GM19328 (cell line): ENCODE data around the gene CWC27.

ENCODE experiments used
- ATAC-seq: cut with Tn5 transposase; IDR thresholded peaks from one replicate; pipeline ENCODE4 v1.9.1; 2021; ENCODE audit warnings: mild to moderate bottlenecking, moderate library complexity; ENCODE audit not compliant: unreplicated experiment

Gene CWC27

DNA sequence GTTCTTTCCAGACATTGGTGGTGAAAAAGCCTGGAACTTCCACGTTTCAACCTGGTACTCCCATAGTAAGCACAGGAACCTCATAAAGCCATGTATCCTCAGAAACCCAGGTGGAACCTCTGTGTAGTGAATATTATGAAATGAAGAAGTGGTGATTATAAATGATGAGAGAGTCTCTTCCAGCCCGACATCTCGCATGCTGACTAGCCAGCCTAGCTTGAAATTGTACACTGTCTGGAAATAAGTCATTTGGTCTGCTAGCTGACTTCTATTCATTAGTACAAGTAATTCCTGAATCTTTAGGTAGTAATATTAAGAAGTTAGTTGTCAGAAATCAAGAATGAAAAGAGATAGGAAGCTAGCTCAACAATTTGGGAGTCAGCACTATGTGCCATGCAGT lies 203.3 kb downstream of the CWC27 start:
- no peak for ATAC-seq

DNA sequence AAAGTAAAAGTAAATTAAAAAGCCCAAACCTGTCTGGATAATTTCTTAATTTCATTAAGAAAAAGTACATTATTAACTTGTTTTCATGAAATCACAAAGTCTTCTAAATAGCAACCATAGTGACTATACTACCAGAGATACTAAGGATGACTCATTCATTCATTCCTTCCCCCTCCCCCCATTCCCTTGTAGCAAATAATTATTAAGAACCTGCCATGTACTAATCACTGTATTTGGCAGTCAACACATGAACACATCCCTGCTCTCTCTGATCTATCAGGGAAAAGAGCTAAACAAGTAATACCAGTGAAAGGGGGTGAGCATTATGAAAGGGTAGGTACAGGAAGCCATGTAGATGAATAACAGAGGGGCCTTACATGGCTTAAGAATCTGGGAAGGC lies 203.9 kb downstream of the CWC27 start:
- ATAC-seq: no peak

DNA sequence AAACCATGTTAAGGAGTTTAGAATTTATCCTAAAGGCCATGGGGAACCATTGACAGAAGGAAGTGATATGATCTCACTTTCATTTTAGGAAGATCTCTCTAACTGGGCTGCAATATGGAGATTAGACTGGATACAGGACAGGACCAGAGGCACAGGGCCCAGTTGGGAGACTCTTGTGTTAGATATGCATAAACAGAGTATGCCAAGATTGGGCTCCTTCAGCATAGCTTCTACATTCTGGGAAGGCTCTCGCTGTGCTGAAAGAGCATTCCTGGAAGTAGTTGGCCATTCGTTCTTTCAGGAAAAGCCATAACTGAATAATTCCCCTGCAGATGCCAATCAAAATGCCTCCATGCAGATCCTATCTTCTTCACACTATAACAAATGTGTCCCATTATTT lies 204.5 kb downstream of the CWC27 start:
- no peak for ATAC-seq

DNA sequence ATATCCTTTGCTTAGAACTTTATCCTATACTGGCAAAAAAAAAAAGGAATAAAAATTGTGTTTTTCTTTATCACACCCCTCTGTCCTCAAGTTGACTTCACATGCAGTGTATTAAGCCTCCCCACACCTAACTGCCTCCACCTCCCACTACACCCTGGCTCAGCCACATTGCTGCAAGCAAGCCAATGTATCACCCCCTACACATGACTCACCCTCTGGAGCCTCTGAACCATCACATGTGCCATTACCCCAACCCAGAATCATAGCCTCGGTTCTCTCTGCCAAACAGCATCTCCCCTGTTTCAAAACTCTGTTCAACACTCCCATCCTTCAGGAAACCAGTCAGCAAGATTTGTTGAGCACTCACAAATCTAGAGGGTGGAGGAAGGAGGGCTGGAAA lies 209.0 kb downstream of the CWC27 start:
- no peak for ATAC-seq

DNA sequence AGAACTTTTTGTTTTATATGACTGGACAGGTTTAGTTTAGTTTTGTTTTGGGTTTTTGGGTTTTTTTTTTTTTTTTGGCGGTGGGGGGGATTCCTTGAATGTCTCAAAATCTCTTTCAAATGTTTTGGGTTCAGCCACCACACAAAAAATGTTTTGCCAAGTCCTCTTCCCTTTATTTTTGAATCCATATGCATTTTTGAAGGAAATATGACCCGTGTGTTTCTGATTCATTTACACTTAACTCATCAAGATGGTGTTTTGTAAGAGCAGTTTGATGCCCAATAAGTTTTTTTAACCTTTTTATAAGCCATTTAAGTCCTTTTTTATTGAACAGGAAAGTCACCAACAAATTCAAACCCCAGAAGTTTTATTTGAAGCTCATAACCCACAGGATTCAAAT lies 209.8 kb downstream of the CWC27 start:
- ATAC-seq: no peak

DNA sequence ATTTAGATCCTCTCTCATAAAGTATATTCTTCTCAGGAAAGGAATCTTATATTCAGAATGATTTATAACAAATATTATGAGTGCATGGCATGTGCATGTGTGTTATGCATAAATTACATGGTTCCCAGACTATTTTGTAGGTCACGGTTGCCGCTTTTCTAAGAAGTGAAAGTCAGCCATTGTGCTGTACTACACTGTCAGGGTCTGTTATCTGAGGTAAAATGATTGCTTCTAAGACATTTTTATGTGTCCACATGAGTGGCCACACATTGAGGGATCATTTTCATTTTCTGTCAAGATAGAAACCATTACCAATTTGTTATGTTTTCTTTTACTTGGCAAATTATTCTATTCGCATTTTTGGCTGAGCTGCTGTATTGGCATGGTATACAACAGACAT lies 210.8 kb downstream of the CWC27 start:
- ATAC-seq: no peak

DNA sequence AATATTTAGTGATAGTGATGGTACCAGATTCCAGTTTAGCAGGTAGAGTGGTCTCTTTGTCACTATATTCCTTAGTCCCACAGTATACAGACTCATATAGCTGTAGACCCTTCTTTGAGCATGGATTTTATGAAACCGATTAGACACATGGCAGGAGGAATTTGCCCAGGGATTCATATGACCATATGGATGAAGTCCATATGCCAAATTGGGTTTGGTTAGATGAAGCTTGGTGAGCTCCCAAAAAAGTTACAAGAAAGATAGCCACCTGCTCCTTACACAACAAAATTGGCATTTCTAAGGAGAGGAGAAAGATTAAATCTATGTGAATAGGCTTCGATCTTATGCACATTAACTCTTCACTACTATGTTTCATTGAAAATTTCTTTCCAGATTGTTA lies 211.4 kb downstream of the CWC27 start:
- ATAC-seq: no peak

DNA sequence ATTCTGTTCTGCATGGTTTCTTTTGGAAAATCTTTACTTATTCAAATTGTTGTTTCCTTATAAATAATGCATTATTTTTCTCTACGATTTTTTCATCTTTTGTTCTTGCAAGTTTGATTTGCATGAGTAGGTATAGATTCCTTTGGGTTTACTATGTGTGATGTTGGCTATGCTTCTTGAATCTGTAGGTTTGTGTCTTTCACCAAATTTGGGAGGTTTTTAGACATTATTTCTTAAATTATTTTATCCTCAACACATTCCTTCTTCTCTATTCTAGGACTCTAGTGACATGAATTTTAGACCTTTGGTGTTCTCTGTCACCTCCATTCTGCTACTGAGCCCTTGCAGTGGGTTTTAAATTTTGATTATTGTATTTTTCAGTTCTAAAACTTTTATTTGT lies 219.0 kb downstream of the CWC27 start:
- no peak for ATAC-seq

DNA sequence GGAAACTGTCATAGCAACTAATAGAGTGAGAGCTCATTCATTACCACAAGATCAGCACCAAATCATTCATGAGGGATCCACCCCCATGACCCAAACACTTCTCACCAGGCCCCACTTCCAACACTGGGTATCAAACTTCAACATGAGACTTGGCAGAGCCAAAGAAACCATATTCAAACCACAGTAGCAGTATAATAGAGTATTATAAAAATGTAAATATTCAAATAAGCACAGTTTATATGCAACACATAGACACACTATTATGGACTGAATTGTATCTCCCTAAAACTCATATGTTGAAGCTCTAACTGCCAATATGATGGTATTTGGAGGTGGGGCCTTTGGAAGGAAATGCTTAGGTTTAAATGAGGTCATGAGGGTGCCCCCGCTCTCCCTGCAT lies 240.5 kb downstream of the CWC27 start:
- ATAC-seq: no peak

DNA sequence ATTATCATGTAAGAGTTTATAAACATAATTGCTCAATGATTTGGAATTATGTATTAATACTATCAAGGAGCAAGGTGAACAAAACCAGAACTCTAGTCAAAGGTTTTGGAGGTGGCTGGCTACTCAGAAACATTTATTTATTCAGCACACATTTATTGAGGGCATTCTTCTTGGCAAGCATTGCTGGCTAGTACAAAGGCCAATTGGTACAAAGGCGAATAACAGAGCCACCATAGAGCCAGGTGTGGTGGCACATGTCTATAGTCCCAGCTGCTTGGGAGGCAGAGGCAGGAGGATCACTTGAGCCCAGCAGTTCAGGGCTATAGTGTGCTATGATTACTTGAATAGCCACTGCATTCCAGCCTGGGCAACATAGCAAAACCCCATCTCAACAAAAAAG lies 242.1 kb downstream of the CWC27 start:
- no peak for ATAC-seq

DNA sequence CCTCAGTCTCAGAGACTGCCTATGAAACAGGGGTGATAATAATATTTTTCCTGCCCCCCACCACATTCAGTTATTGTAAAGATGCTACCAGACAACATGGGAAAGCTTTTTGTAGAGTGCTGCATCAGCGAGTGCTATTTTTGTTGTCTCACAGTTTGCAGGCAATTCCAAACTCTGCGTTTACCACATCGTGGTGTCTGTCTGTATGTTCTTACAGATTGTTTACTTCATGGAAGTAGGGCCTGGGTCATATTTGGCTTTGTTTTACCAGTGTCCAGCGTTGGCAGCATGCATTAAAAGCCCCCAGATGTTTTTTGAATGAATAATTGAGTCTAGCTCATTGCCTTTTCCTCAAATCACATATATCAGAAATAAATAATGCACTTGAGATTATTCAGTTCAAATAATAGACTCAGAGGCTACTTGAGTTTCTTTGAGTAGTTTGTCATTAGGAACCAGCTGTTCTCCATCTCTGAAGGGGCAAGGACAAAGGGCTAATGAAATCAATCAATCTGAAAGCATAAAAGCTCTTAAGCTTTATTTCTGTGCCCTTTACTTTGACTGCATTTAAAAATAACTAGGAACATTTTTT lies 243.7 kb downstream of the CWC27 start:
- ATAC-seq: no peak

DNA sequence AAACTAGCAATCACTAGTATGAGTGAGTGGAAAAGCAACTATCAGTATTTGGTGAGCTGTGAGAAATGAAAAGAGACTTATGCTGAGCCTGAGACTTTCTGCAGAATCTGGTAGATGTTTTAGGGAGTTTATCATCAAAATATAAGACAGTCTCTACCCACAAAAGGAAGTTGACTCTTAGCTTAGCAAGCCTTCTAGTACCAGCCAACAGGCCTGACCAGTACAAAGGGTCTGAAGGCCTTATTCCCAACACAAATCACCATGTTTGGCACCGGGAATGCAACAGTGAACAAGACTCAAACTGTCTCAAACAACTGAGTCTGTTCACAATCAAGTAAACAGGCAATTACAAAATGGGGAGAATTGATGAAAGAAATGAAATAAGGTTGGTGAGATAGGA lies 244.4 kb downstream of the CWC27 start:
- ATAC-seq: no peak

DNA sequence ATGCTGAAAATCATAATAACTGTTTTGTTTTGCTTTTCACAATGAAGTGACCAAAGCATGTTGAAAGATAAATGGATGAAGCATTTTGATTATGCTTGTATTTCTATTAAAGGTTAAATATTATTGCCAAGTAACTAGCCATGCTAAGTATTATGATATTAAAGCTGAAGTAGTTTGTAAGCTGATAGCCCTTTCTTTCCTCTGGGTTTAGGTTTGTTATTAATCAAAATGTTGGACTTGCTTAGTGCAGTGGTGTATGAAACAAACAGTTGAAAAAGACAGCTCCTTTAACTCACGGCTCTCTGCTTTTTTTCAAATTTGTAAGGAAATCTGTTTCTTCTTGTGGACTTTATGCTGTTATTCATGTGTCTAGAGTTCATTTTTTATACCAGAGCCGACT lies 246.0 kb downstream of the CWC27 start:
- ATAC-seq: no peak

DNA sequence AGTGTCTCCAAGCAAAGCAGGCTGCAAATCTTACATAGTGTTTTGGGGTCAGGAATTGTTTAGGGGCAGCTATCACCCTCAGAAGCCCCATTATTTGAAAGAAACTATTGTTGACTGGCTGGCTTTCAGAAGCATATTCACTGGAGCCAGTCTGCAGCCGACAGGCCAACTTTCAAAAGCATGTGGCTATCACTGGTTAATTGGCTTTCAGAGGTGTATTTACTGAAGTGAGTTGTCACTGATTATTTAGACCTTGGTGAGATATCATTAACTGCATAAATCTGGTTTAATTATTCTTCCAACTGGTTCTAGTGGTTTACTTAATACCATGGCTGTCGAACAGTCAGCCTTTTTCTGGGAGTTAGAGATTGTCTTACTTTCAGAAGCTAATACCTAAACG lies 247.0 kb downstream of the CWC27 start:
- no peak for ATAC-seq

DNA sequence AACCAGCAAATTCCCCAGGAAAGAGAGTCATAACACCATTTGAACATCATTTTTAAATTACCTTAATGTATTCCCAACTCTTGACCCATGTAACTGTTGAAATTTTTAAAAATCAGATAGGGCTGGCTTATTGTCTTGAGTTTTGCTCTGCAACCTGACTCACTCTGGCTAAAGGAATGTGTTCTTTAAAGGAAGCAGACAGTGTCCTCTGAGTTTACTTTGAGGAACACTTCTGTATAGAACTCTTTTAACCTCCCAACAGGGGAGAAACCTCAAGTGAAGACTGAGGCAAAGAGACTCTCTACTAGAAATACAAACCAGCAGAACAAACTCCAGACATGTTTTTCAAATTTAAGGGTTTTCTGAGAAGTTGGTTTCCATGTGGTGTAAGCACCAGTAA lies 248.9 kb downstream of the CWC27 start:
- ATAC-seq: no peak

DNA sequence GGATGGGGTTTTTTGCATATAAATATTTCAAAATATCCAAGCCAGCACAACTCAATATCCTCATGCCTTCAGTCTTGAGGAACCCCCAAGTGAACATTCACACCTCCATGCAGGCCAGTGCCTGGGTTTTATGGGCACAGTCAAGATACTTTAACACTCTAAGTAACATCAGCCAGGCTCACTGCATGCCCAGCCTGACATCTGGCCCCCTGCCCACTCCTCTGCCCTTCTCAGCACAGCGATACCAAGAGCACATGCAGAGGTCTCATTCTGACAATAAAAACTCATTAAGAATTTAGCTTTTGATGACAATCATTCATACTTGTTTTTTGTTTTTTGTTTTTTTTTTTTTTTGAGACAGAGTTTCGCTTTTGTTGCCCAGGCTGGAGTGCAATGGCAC lies 250.0 kb downstream of the CWC27 start:
- no peak for ATAC-seq

DNA sequence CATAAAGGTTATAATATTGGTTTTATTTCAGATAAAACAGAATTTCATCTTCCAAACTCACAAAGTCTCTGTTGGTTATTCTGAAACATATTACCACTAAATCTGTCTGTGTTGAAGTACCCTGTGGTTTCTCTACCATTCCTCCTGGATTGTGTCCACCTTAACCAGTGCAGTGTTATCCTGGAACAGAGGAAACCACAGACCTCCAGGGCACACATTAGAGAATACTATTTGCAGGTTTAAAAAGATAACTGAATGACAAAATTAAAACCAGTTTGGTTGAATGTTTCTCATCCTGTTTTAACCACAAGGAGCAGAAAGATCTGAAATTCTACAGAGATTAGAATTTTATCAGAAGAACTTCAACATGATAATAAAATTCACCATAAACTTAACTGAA lies 251.8 kb downstream of the CWC27 start:
- no peak for ATAC-seq

DNA sequence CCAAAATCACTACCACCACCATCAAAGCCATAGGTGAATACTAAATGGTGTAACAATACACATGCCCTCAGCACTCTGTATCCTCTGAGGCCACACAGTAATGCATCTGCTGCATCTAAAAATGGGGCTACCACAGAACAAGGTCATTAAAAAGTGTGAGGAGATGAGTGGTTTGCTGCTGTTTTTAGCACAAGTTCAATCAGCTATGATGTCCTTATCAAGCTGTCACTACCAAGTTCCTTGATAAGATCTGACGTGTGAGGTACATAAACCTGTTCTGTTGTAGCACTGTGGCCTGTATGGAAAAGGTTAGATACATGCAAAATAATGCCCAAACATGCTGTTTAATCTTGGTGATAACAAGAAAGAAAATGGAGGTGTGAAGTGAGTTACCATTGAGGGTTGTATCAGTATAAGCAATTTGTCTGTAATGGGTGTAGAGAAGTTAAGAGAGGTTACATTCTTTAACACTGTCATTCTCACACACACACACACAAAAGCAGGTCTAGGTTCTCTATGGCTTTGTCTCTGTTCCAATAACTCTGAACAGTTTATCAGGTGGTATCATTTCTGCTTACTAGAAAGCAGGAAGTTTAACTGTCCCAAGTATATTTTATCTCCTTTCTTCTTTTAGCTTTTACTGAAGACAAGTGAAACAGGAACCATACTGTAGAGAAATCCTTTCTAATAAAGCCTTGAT lies 252.9 kb downstream of the CWC27 start:
- ATAC-seq: peak; percentile 64

DNA sequence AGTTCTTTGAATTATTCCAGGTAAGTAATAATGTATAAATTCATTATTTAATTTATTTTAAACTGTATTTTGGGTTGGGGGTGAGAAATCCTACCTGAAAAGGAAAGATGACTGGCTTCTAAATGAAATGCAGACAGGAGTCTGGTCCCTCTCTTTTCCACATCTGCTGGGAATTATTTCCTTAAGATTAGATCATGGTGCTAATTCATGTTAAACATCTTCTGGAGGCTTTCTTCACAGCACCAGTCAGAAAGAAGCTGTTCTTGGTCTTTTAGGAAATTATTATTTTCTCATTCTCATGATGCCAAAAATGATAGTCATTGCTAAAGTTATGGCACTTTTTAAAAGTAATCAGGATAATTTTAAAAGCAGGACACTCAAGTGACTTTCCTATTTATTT lies 254.2 kb downstream of the CWC27 start:
- no peak for ATAC-seq

DNA sequence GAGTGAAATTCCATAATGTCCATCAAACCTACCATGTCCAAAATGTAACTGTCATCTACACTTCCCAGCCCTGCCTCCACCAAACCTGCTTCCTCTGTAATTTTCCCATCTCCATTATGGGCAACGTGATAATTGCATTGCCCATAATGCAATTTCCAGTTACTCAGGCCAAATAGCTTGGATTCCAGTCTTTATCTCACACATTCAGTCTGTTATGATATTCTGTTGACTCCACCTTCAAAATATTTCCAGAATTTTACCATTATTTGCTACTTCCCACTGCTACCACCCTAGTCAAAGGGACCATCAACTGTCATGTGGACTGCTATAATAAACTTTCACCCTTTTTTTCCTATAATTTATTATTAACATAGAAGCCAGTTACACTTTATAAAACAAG lies 256.0 kb downstream of the CWC27 start:
- no peak for ATAC-seq

DNA sequence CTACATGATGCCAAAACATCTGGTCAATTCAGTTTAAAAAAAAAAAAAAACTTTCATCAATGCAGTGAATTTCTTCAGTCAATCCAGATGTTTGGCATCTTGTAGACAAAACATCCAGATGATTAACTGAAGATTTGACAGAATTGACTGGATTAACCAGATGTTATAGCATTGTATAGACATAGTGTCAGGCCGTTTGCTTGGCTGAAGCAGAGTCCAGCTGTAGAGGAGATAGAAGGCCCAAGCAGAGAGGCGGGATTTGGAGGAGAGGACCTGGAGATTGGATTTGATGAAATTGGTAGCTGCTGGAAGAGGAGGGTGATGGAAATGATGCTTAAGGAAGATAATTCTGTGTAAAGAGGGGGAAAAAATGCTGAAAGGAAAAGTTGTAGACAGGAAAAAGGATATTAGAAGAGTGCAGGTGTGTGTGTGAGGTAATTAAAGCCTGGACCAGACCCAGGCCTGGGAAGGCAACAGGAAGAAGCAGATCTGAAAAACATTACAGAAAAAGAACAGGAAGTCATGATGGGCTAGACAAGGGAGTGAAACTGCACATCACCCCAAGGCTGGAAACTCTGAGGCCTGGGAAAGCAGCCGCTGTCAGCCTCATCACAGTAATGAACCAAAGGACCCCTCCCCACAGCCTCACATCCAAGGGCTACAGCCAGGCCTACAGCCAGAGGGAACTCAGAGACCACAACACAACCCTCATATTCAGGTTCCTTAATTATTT lies 258.3 kb downstream of the CWC27 start:
- no peak for ATAC-seq

DNA sequence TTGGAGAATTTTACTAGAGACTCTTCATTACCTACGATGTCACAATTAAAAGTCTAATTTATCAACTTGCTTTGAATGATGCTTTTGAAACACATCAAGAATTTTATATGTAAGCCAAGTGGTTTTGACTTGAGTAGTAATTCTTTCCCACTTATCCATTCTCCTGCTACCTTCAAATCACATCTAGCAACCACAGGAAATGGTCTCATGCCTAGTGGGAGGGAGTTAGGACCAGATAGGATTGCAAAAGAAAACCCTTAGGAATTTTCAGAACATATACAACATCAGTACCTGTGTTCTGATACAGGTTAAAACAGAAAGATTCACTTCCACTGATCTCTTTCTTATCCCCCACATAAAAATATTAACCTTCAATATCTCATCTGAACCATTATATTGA lies 260.4 kb downstream of the CWC27 start:
- ATAC-seq: no peak
